ENCODE measurements around the gene HACD2. TPM values are rescaled to one million over a fixed set of nuclear protein-coding genes. Genes with fewer than 3 reads are reported as not detected.

Gene HACD2
- total and polyA plus RNA-seq, 2 experiments from 2014 or later = 27.0 to 41.2 TPM

GRCh38 chr3:123467046-123467445, 117.8 kb downstream of the HACD2 start:
- TF ChIP-seq EZH2phosphoT487 (IDR thresholded peaks at IDR 0.05; ENCODE audit: insufficient read depth, low read depth) (no peak), EZH2 (IDR thresholded peaks at IDR 0.05; ENCODE audit: insufficient read depth, poor library complexity, severe bottlenecking) (no peak)
- Histone ChIP-seq H3K79me2 (ENCODE audit: insufficient read depth) (no peaks in the 10 kb centered on the region), H4K20me1 (ENCODE audit: insufficient read depth) (no peaks in the 10 kb centered on the region), H3K9ac (no peak overlapping the region), H3K4me1 (ENCODE audit: insufficient read depth) (no peaks in the 10 kb centered on the region), H3K27ac (no peak overlapping the region), H3K27me3 (replicated peaks; ENCODE audit: insufficient read depth) (peaks cover 52% of the 10 kb centered on the region), H3K9me2 (ENCODE audit: insufficient read depth) (no peaks in the 10 kb centered on the region), H3K36me3 (ENCODE audit: low read depth) (no peaks in the 10 kb centered on the region), H3F3A (ENCODE audit: insufficient read depth) (no peaks in the 10 kb centered on the region), H3K9me3 (ENCODE audit: low read depth) (no peaks in the 10 kb centered on the region), H3K4me3 (no peak overlapping the region), H2AFZ (no peak overlapping the region), H3K4me2 (ENCODE audit: unreplicated experiment) (no peak overlapping the region)
- in situ Hi-C loops (cut with MboI) = no loop called here
- DNase-seq = no peak
- WGBS, 2 experiments (ENCODE audit: low coverage in 1 of 2, low lambda C conversion rate in 2 of 2, missing lambda C conversion rate in 2 of 2) = 35 to 45% methylated on average over 5 of the region's 5 CpGs

GRCh38 chr3:123464211-123464610, 120.6 kb downstream of the HACD2 start:
- Histone ChIP-seq H3K27ac (no peak overlapping the region), H3K36me3 (ENCODE audit: low read depth) (no peaks in the 10 kb centered on the region), H3K4me3 (no peak overlapping the region), H2AFZ (no peak overlapping the region), H3K9me2 (ENCODE audit: insufficient read depth) (no peaks in the 10 kb centered on the region), H3K79me2 (ENCODE audit: insufficient read depth) (no peaks in the 10 kb centered on the region), H3F3A (ENCODE audit: insufficient read depth) (no peaks in the 10 kb centered on the region), H3K4me1 (ENCODE audit: insufficient read depth) (no peaks in the 10 kb centered on the region), H4K20me1 (ENCODE audit: insufficient read depth) (no peaks in the 10 kb centered on the region), H3K27me3 (replicated peaks; ENCODE audit: insufficient read depth) (peaks cover 71% of the 10 kb centered on the region), H3K4me2 (ENCODE audit: unreplicated experiment) (no peak overlapping the region), H3K9ac (no peak overlapping the region), H3K9me3 (ENCODE audit: low read depth) (no peaks in the 10 kb centered on the region)
- WGBS, 2 experiments (ENCODE audit: low coverage in 1 of 2, low lambda C conversion rate in 2 of 2, missing lambda C conversion rate in 2 of 2) = 61 to 63% methylated on average over 7 of the region's 7 CpGs
- no peak for DNase-seq
- TF ChIP-seq EZH2phosphoT487 (IDR thresholded peaks at IDR 0.05; ENCODE audit: insufficient read depth, low read depth) = no peak
- no peak for TF ChIP-seq EZH2 (IDR thresholded peaks at IDR 0.05; ENCODE audit: insufficient read depth, poor library complexity, severe bottlenecking)
- in situ Hi-C loops (cut with MboI) = no loop called here

GRCh38 chr3:123459862-123460261, 125.0 kb downstream of the HACD2 start:
- Histone ChIP-seq H3K36me3 (ENCODE audit: low read depth) (no peaks in the 10 kb centered on the region), H3K27ac (no peak overlapping the region), H3K4me2 (ENCODE audit: unreplicated experiment) (no peak overlapping the region), H3F3A (ENCODE audit: insufficient read depth) (no peaks in the 10 kb centered on the region), H3K27me3 (replicated peaks; ENCODE audit: insufficient read depth) (peaks cover 81% of the 10 kb centered on the region), H3K4me1 (ENCODE audit: insufficient read depth) (no peaks in the 10 kb centered on the region), H3K79me2 (ENCODE audit: insufficient read depth) (no peaks in the 10 kb centered on the region), H4K20me1 (ENCODE audit: insufficient read depth) (no peaks in the 10 kb centered on the region), H2AFZ (no peak overlapping the region), H3K9me2 (ENCODE audit: insufficient read depth) (no peaks in the 10 kb centered on the region), H3K9me3 (ENCODE audit: low read depth) (no peaks in the 10 kb centered on the region), H3K4me3 (no peak overlapping the region), H3K9ac (no peak overlapping the region)
- WGBS, 2 experiments (ENCODE audit: low coverage in 1 of 2, low lambda C conversion rate in 2 of 2, missing lambda C conversion rate in 2 of 2) = 17% methylated on average over 8 of the region's 8 CpGs
- no peak for TF ChIP-seq EZH2phosphoT487 (IDR thresholded peaks at IDR 0.05; ENCODE audit: insufficient read depth, low read depth)
- TF ChIP-seq EZH2 (IDR thresholded peaks at IDR 0.05; ENCODE audit: insufficient read depth, poor library complexity, severe bottlenecking) = no peak
- no peak for DNase-seq
- in situ Hi-C loops (cut with MboI) = no loop called here

GRCh38 chr3:123458255-123458654, 126.6 kb downstream of the HACD2 start:
- 65 to 67% methylated on average over 5 of the region's 5 CpGs for WGBS, 2 experiments (ENCODE audit: low coverage in 1 of 2, low lambda C conversion rate in 2 of 2, missing lambda C conversion rate in 2 of 2)
- no peaks in the 10 kb centered on the region for H3K4me1 ChIP-seq (ENCODE audit: insufficient read depth)
- H3K9ac ChIP-seq = no peak overlapping the region
- H3K9me3 ChIP-seq (ENCODE audit: low read depth) = no peaks in the 10 kb centered on the region
- H3K36me3 ChIP-seq (ENCODE audit: low read depth) = no peaks in the 10 kb centered on the region
- no peak overlapping the region for H2AFZ ChIP-seq
- H4K20me1 ChIP-seq (ENCODE audit: insufficient read depth) = no peaks in the 10 kb centered on the region
- no peaks in the 10 kb centered on the region for H3K9me2 ChIP-seq (ENCODE audit: insufficient read depth)
- H3K4me3 ChIP-seq = no peak overlapping the region
- in situ Hi-C loops (cut with MboI) = no loop called here
- H3K27ac ChIP-seq = no peak overlapping the region
- H3K4me2 ChIP-seq (ENCODE audit: unreplicated experiment) = no peak overlapping the region
- H3F3A ChIP-seq (ENCODE audit: insufficient read depth) = no peaks in the 10 kb centered on the region
- H3K79me2 ChIP-seq (ENCODE audit: insufficient read depth) = no peaks in the 10 kb centered on the region
- peaks cover 82% of the 10 kb centered on the region for H3K27me3 ChIP-seq (replicated peaks; ENCODE audit: insufficient read depth)
- DNase-seq = no peak
- TF ChIP-seq EZH2 (IDR thresholded peaks at IDR 0.05; ENCODE audit: insufficient read depth, poor library complexity, severe bottlenecking) (no peak), EZH2phosphoT487 (IDR thresholded peaks at IDR 0.05; ENCODE audit: insufficient read depth, low read depth) (no peak)

- Histone ChIP-seq H3K79me2 (ENCODE audit: insufficient read depth) (no peaks in the 10 kb centered on the region), H3K9me3 (ENCODE audit: low read depth) (no peaks in the 10 kb centered on the region), H3K36me3 (ENCODE audit: low read depth) (no peaks in the 10 kb centered on the region), H3K4me3 (no peak overlapping the region), H2AFZ (no peak overlapping the region), H3F3A (ENCODE audit: insufficient read depth) (no peaks in the 10 kb centered on the region), H3K9me2 (ENCODE audit: insufficient read depth) (no peaks in the 10 kb centered on the region), H3K27me3 (replicated peaks; ENCODE audit: insufficient read depth) (peaks cover 81% of the 10 kb centered on the region), H3K4me1 (ENCODE audit: insufficient read depth) (no peaks in the 10 kb centered on the region), H3K9ac (no peak overlapping the region), H4K20me1 (ENCODE audit: insufficient read depth) (no peaks in the 10 kb centered on the region), H3K4me2 (ENCODE audit: unreplicated experiment) (no peak overlapping the region), H3K27ac (no peak overlapping the region)
- TF ChIP-seq EZH2 (IDR thresholded peaks at IDR 0.05; ENCODE audit: insufficient read depth, poor library complexity, severe bottlenecking) = no peak
- no peak for TF ChIP-seq EZH2phosphoT487 (IDR thresholded peaks at IDR 0.05; ENCODE audit: insufficient read depth, low read depth)
- WGBS, 2 experiments (ENCODE audit: low coverage in 1 of 2, low lambda C conversion rate in 2 of 2, missing lambda C conversion rate in 2 of 2) = 95 to 100% methylated on average over 1 of the region's 1 CpG
- in situ Hi-C loops (cut with MboI) = no loop called here
- no peak for DNase-seq
Measured at GRCh38 chr3:123457841-123458240, 127.0 kb downstream of the HACD2 start.

All from GM23248 (cell line).